Measurements from ENCODE around the gene RARB.

Gene RARB

DNA sequence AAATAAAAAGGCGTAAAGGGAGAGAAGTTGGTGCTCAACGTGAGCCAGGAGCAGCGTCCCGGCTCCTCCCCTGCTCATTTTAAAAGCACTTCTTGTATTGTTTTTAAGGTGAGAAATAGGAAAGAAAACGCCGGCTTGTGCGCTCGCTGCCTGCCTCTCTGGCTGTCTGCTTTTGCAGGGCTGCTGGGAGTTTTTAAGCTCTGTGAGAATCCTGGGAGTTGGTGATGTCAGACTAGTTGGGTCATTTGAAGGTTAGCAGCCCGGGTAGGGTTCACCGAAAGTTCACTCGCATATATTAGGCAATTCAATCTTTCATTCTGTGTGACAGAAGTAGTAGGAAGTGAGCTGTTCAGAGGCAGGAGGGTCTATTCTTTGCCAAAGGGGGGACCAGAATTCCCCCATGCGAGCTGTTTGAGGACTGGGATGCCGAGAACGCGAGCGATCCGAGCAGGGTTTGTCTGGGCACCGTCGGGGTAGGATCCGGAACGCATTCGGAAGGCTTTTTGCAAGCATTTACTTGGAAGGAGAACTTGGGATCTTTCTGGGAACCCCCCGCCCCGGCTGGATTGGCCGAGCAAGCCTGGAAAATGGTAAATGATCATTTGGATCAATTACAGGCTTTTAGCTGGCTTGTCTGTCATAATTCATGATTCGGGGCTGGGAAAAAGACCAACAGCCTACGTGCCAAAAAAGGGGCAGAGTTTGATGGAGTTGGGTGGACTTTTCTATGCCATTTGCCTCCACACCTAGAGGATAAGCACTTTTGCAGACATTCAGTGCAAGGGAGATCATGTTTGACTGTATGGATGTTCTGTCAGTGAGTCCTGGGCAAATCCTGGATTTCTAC lies at the start of gene RARB:
Gene RARB (plus strand): TSS at position 322 of the 847 bp plus-strand sequence. CDS start 469 bp downstream, at position 791.
- DNase-seq = no peak

DNA sequence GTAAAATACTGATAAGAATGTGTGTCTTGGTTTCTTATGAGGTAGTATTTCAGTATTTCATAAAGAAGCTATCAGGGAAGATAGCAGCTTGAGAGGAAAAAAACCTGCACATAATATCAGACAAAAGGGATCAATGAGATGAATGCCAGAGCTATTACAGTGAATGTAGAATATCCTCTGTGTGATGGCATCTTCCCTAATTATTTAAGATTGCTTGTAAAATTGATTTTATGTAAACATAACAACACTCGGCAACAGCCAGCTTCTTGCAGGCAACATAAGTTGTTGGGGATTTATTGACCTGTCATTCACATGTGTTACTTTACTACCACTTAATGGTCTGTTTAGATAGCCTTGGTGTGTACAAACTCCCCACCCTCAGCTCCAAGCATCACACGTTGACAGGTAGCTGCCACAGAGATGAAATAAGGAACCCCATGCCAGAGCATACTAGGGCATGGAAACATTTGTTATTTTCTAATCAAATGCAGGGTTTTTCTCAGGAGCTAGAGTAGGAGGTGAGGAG lies 49.2 kb upstream of the RARB start:
- no peak for DNase-seq

GRCh38 chr3:25380222-25380739 lies 47.8 kb upstream of the RARB start:
- DNase-seq = no peak

- no peak for DNase-seq
These were observed 47.0 kb upstream of the RARB start for GRCh38 chr3:25381083-25381482.

- DNase-seq = no peak
These were observed 43.6 kb upstream of the RARB start for GRCh38 chr3:25384471-25384870.

GRCh38 chr3:25385807-25386460 lies 42.1 kb upstream of the RARB start:
- no peak for DNase-seq

DNA sequence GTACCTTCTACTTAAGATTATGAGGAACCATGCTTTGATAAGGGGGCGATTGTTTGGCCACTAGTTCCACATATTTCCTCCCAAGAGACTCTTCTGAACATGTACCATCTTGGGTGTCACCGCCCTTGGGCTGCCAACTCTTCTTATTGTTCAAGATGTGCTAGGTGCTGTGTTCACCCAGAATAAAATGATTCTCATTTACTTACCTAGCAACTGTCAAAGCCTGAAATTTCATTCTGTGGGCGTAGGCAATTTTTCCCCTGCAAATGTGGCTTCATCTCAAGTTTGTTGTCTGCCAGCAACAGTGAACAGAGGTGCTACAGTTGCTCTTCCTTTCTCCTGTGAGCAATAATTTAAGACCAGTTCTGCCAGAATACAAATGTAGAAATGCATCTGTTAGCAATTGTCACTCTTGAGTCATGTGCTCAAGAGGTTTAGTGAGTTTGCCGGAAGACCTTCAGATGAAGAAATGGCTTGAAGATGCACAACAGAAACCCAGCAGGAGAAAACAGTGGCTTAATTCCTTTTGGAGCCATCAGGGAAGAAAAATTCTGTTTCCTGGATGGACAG lies 41.3 kb upstream of the RARB start:
- no peak for DNase-seq

DNA sequence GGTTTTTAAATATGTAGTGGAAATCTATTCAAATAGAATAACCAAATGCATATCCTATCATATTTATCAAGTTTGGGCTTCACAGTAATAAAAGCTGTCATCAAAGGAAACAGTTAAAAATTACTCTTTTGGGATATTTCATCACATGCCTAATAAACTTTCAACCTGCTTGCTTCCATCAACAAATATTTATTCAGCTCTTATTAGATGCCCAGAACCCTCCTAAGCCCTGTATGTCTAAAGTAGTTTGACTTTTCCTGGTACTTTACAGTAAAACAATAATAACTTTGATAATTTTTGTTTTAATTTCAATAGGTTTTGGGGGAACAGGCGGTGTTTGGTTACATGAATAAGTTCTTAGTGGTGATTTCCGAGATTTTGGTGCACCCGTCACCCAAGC lies 37.5 kb upstream of the RARB start:
- DNase-seq = no peak

DNA sequence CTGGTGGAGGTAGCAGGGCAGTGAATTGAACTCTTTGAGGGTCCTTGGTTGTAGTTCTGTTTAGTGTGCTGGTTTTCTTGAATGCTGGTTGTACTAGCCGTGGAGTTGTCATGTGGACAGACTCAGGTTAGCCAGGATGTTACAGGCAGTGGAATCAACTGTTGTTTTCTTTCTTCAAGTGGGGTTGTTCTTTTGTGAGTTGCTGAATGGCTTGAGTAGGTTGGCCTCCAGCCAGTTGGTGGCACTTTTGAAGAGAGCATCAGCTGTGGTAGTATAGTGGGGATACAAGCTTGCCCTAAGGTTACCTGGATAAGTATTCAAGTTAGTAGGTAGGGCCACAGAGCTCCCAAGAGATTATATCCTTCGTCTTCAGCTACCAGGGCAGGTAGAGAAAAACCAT lies 31.8 kb upstream of the RARB start:
- DNase-seq = no peak

DNA sequence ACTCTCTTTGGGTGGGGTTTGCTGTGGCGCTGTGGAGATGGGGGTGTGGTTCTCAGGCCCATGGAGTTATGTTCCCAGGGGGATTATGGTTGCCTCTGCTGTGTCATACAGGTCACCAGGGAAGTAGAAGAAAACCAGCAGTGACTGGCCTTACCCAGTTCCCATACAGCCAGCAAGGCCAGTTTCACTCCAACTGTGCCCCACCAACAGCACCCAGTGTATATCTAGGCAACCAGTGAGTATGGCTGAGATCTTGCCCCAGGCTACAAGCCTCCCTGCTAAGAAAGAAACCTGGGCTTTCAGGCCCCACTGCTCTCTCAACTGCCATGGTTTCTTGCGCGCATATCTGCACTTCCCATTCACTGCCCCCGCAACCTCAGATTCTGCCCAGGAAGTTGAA lies 31.4 kb upstream of the RARB start:
- no peak for DNase-seq

DNA sequence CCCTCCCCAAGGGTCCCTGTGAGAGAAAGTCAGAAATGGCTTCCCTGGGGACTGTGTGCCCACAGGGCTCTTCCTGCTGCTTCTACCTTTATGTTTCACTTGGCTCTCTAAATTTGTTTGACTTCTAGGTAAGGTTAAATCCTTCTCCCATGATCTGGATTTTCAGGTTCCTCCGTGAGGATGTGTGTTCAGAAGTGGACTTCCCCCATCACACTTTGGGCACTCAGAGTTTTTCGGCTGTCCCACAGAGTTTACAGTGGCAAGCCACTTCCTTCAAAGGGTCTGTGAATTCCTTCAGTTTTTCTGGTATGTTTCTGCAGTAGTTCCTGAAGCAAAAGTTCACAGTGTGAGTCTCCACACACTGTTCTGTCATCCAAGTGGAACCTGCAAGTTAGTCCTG lies 30.9 kb upstream of the RARB start:
- no peak for DNase-seq

DNA sequence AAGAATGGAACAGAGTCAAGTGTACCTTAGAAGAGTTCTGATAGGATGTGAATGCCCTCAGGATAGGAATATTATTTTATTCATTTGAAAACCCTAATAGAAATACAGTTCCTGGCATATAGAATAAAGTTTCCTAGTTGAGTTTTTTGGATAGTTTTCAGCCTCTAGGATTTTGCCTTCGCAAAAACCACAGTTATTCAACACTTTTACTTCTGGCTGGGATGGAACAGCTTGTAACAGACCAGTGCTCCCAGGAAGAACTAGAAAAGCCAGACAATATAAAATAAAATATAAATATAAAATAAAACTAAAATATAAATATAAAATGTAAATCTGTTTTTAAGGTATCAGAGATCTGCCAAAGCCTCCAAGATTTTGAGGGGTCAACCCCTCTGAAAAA lies 27.5 kb upstream of the RARB start:
- DNase-seq = no peak

- no peak for DNase-seq
These were observed 24.1 kb upstream of the RARB start for GRCh38 chr3:25403968-25404367.

DNA sequence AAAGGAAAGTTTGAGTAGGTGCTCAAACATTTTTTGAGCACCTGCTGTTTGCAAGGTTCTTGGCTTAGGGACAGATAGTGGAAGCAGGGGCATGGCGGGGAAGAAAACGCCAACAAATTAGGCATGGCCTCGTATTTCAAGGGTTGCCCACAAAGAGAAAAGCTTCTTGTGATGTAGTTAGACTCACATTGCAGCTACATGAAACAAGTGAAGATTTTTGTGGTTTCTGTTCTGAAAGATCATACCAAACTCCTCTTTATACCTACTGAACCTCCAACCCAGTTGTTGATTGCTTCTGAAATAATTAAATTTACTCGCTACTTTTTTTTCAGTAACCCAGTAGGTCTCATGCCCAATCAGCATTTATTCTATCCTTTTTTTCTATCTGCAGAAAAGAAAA lies 23.5 kb upstream of the RARB start:
- no peak for DNase-seq

- DNase-seq = no peak
These were observed 22.7 kb upstream of the RARB start for GRCh38 chr3:25405335-25405734.

- no peak for DNase-seq
These were observed 17.4 kb upstream of the RARB start for GRCh38 chr3:25410703-25411102.

DNA sequence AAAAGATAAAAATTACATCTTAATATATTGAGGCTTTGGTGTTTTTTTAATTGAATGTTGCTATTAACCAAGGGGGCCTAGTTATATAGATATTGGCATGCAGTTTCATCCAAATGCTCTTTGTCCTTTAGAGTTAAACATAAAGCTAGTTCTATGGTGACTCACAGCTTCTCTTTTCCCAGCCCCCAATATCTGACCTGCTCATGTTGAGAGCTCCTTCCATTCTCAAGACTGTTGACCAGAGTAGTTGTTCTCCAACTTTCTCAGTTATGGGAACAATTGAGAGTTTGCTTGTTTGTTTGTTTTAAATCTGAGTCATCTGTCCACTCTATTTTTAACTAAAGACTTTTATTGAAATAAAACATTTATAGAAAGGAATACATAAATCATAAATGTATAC lies 15.8 kb upstream of the RARB start:
- DNase-seq = no peak

- DNase-seq = no peak
These were observed 11.9 kb upstream of the RARB start for GRCh38 chr3:25416176-25416575.

GRCh38 chr3:25418596-25418995 lies 9.5 kb upstream of the RARB start:
- no peak for DNase-seq

DNA sequence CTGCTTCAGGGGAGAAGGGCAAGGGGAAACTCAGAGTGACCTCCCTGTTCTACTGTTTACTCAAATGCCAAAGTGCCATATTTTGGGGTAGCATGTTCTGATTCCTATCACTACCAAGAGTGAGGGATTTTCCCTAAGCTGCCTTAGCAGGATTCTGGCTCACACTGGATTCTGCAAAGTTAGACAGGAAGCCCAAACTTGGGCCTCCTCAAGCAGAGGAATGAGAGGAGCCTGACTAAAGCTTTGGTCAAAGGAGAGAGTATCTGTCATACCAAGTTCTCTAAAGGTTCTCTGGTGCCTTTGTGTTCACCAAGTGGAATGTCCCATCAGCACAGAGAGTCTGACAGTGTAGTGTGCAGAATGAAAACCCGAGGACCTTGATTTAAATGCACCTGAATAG lies 8.8 kb upstream of the RARB start:
- DNase-seq = no peak

GRCh38 chr3:25420147-25420546 lies 7.9 kb upstream of the RARB start:
- DNase-seq = no peak

DNA sequence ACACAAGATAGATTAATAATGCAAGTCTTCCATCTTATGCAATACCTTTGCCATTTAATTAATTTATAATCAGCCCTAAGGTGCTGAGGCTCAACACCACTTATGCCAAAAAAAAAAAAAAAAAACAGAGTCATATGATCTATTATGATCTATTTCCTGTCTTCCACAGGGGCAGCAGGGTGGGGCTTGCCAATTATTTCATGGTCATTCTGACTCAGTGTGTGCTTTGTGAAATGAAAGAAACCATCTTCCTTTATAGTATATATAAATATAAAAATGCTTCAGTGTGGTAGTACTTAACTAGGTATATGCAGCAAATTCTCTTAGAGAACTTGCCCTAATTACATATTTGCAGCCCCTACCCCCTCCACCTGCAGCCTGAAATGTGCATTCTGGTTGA lies 7.2 kb upstream of the RARB start:
- DNase-seq = no peak

DNA sequence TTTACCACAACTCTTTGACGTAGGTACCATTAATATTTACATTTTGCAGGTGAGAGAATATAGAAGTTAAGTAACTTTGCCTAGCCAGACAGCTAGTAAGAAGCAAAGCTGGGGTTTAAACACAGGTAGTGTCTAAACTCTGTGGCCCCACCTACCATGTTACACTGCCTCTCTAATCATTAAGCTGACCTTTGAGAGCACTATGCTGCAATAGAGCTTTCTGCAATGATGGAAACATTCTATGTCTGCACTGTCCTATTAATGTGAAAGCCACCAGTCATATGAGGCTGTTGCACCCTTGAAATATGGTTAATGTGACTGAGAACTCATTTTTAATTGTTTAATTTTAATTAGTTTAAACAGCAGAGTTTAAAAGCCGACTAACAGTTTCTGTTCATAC lies 6.3 kb upstream of the RARB start:
- DNase-seq = no peak

Data from COR-L47 (cell line).